ENCODE measurements around the gene OMA1.

The OMA1 gene

DNA sequence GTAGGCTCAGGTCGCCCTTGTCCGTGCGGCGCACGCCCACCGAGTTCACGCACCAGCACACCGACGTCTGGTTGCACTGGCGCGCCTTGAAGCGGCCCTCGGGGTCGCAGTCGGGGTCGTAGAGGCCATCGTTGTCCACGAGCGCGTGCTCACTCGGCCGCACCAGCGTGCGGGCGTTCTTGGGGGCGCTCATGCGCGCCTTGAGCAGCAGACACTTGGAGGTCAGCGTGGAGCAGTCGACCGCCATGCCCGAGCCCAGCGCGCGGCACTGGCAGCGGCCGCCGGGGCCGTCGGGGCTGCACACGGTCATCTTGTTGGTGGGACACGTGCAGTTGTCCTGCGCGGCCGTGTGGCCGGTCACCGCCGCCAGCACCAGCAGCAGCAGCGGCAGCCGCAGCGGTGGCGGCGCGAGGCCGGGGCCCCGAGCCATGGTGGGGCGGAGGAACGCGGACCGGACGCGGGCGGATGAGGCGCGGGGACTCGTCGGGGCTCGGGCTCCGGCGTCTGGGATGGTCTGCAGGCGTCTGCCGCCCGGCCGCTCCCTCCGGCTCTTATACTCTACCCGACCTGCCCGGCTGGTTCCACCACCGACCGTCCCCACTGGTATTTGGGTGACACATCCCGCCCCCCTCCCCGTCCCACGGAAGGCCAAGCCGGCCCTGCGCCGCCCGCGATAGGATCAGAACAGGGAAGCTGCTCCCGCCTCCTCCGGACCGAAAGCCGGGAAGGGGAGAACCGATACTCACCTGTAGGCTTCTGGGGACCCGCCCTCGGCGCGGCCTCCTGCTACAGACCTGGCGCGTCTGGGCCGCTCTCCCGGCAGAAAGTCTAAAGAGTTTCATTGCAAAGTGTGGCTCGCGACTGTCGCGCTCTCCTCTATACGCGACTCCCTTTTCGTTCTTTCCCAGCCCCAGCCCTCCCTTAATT is 30.5 kb upstream of the OMA1 start, which contains the start of gene TACSTD2:
TSS of gene TACSTD2 (minus strand) at position 526 of the 927 bp plus-strand sequence. CDS start at position 430, 96 bp downstream.
- Histone ChIP-seq H3K4me1 (ENCODE audit: control insufficient read depth in 1 of 2, insufficient read depth in 1 of 2, low read depth in 1 of 2, low read length in 1 of 2) (peaks cover 56 to 70% of the 10 kb centered on the region in 2 experiments), H3K27me3 (no peaks in the 10 kb centered on the region), H3K36me3 (no peaks in the 10 kb centered on the region), H3K9me3 (no peaks in the 10 kb centered on the region), H3K4me3 (ENCODE audit: low read depth in 1 of 2, low read length in 1 of 2) (peak within 1 kb of the TSS; percentile 65 to 92), H3K27ac (peak within 1 kb of the TSS; percentile 79)
- TF ChIP-seq, protein P1, sequence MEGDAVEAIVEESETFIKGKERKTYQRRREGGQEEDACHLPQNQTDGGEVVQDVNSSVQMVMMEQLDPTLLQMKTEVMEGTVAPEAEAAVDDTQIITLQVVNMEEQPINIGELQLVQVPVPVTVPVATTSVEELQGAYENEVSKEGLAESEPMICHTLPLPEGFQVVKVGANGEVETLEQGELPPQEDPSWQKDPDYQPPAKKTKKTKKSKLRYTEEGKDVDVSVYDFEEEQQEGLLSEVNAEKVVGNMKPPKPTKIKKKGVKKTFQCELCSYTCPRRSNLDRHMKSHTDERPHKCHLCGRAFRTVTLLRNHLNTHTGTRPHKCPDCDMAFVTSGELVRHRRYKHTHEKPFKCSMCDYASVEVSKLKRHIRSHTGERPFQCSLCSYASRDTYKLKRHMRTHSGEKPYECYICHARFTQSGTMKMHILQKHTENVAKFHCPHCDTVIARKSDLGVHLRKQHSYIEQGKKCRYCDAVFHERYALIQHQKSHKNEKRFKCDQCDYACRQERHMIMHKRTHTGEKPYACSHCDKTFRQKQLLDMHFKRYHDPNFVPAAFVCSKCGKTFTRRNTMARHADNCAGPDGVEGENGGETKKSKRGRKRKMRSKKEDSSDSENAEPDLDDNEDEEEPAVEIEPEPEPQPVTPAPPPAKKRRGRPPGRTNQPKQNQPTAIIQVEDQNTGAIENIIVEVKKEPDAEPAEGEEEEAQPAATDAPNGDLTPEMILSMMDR (IDR thresholded peaks at IDR 0.05), result no peak

DNA sequence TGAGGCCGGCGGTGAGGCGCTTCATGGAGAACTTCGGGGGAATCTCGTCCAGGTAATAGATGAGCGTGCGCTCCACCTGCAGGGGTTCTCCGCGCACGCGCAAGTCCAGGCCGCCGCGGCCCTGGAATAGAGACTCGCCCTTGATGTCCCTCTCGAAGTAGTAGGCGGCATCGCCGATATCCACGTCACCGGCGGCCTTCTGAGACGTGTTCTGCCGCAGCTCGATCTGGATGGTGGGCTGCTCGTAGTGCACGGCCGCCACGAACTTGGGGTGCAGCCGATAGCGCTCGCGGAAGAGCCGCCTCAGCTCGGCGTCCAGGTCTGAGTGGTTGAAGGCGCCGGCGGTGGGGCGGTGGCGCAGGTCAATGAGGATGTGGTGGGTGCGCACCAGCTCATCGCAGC is 29.8 kb upstream of the OMA1 start:
- TF ChIP-seq, protein P1 (IDR thresholded peaks at IDR 0.05), result no peak
- no peaks in the 10 kb centered on the region for H3K27me3 ChIP-seq
- H3K4me3 ChIP-seq (ENCODE audit: low read depth in 1 of 2, low read length in 1 of 2), result peak overlapping the region; percentile 65 to 92
- peak overlapping the region; percentile 79 for H3K27ac ChIP-seq
- no peaks in the 10 kb centered on the region for H3K36me3 ChIP-seq
- no peaks in the 10 kb centered on the region for H3K9me3 ChIP-seq
- H3K4me1 ChIP-seq (ENCODE audit: control insufficient read depth in 1 of 2, insufficient read depth in 1 of 2, low read depth in 1 of 2, low read length in 1 of 2), result peaks cover 63 to 73% of the 10 kb centered on the region in 2 experiments

DNA sequence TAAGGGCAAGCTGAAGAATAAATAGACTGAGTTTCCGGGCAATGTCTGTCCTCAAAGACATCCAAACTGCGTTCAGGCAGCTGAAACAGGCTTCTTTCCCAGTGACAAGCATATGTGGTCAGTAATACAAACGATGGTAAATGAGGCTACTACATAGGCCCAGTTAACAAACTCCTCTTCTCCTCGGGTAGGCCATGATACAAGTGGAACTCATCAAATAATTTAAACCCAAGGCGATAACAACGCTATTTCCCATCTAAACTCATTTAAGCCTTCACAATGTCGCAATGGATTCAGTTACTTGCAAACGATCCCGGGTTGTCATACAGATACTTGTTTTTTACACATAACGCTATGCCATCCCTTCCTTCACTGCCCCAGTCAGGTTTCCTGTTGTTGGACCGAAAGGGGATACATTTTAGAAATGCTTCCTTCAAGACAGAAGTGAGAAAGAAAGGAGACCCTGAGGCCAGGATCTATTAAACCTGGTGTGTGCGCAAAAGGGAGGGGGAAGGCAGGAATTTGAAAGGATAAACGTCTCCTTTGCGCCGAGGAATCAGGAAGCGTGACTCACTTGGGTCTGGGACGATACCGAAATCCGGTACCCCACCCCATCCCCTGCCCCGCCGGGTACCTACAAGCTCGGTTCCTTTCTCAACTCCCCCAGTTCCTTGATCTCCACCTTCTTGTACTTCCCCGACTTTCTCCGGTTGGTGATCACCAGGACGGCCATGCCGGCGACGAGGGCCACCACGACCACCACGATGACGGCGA is 29.2 kb upstream of the OMA1 start:
- no peaks in the 10 kb centered on the region for H3K36me3 ChIP-seq
- H3K9me3 ChIP-seq, result no peaks in the 10 kb centered on the region
- TF ChIP-seq, protein P1 (IDR thresholded peaks at IDR 0.05), result no peak
- H3K27me3 ChIP-seq, result no peaks in the 10 kb centered on the region
- H3K27ac ChIP-seq, result peak overlapping the region; percentile 79
- peaks cover 69 to 77% of the 10 kb centered on the region in 2 experiments for H3K4me1 ChIP-seq (ENCODE audit: control insufficient read depth in 1 of 2, insufficient read depth in 1 of 2, low read depth in 1 of 2, low read length in 1 of 2)
- H3K4me3 ChIP-seq (ENCODE audit: low read depth in 1 of 2, low read length in 1 of 2), result peak overlapping the region; percentile 65 to 92

DNA sequence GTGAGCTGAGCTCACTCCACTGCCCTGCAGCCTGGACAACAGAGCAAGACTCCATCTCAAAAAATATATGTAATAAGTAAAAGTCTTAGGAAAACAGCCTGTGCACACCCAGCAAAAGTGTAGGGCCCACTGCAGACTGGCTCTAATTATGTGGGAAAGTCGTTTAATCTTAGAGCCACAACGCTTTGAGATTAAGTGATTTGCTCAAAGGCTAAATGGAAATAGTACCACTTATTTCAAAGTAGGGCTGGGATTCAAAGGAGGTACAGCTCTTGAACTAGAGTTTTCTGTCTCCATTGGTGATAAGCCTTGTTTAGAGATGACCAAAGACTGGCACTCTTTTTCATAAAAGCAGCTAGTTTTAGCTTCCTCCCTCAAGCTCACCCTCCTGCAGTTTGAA is 28.3 kb upstream of the OMA1 start:
- no peaks in the 10 kb centered on the region for H3K27me3 ChIP-seq
- peaks cover 73 to 75% of the 10 kb centered on the region in 2 experiments for H3K4me1 ChIP-seq (ENCODE audit: control insufficient read depth in 1 of 2, insufficient read depth in 1 of 2, low read depth in 1 of 2, low read length in 1 of 2)
- no peaks in the 10 kb centered on the region for H3K9me3 ChIP-seq
- TF ChIP-seq, protein P1 (IDR thresholded peaks at IDR 0.05), result no peak
- peak overlapping the region in 1 of 2 experiments; percentile 92 for H3K4me3 ChIP-seq (ENCODE audit: low read depth in 1 of 2, low read length in 1 of 2)
- peak overlapping the region; percentile 79 for H3K27ac ChIP-seq
- no peaks in the 10 kb centered on the region for H3K36me3 ChIP-seq

DNA sequence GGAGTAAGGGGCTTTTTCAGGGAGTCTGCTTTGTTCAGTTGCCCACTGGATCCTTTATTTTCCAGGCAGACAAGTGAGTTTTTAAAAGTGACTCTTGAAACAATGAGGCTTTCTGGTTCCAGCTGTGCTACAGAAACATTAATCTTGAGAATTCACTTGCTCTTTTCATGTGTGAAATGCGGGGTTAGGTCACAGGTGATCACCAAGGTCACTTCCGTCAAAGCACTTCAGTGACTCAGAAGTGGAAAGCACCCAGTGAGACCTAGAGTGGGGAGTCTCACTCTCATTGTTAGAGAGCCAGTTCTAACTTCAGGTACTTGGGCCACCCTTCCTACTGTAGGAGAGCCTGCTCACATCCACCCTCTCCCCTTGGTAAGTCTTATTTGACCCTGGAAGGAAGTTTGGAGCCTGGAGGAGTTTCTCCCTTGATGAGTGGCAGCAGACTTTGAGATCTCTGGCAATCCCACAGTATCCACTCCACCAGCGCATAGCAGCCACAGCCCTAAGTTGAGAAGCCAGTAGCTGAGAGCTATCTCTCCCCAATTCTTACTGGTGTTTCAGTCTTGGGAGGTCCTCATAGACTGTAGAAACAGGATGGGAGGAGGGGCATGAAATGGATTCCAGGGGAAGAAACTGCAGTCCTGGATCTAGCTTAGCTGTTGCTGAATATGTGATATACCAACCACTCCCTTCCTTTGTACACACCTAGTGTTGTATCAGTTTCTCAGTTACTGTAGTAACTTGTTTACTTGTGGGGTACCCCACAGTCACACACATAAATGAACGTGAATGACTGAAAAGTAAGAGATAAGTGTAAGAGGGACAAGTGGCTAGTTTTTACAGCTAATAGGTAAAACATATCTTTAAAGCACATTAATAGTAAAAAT is 27.4 kb upstream of the OMA1 start:
- peak overlapping the region; percentile 79 for H3K27ac ChIP-seq
- H3K27me3 ChIP-seq, result no peaks in the 10 kb centered on the region
- TF ChIP-seq, protein P1 (IDR thresholded peaks at IDR 0.05), result no peak
- no peaks in the 10 kb centered on the region for H3K36me3 ChIP-seq
- peaks cover 73% of the 10 kb centered on the region in 2 experiments for H3K4me1 ChIP-seq (ENCODE audit: control insufficient read depth in 1 of 2, insufficient read depth in 1 of 2, low read depth in 1 of 2, low read length in 1 of 2)
- no peaks in the 10 kb centered on the region for H3K9me3 ChIP-seq
- peak overlapping the region in 1 of 2 experiments; percentile 11 for H3K4me3 ChIP-seq (ENCODE audit: low read depth in 1 of 2, low read length in 1 of 2)

All from neutrophil (primary cell).